IMR-90 (cell line): ENCODE data around the gene RIMS4. TPM values are rescaled to one million over a fixed set of nuclear protein-coding genes. Genes with fewer than 3 reads are reported as not detected.

Experiments
- ATAC-seq: fragments of 200-7000 bp; cut with Tn5 transposase; 2 replicates; pipeline ENCODE4 v1.9.1; 2020; ENCODE audit warnings: low read depth, mild to moderate bottlenecking, moderate library complexity
- BruUV-seq: library from RNA; stranded (reverse); fragments of 400-500 nt; replicated peaks from 2 replicates; lab custom pipeline; 2021; lab: Mats Ljungman, UMichigan
- CTCF ChIA-PET: fragments of 300-600 bp; formaldehyde crosslinking; extraction: SDS; loops from one replicate; lab custom pipeline; 2021; ENCODE audit warnings: antibody characterized with exemption; lab: Yijun Ruan, JAX
- POLR2A ChIA-PET: fragments of 300-600 bp; sonication (Branson Sonifier 250); formaldehyde crosslinking; loops from one replicate; lab custom pipeline; 2022; ENCODE audit warnings: antibody characterized with exemption; ENCODE audit not compliant: unreplicated experiment; lab: Charles Lee
- DNase-seq: peaks from one replicate; pipeline ENCODE4 v3.0.0; 2013
- H2AFZ ChIP-seq: replicated peaks from 2 replicates; pipeline ENCODE3; 2013; ENCODE audit warnings: low read length, mild to moderate bottlenecking; ENCODE audit not compliant: poor library complexity
- H2AK5ac ChIP-seq: 2 replicates; pipeline ENCODE4 v1.6.1; 2013; ENCODE audit warnings: low read depth, low read length, inconsistent platforms
- H2AK9ac ChIP-seq: replicated peaks from 2 replicates; pipeline ENCODE3; 2013; ENCODE audit warnings: mild to moderate bottlenecking, low read depth, low read length, moderate library complexity; ENCODE audit not compliant: poor library complexity
- H2BK120ac ChIP-seq: 2 replicates; pipeline ENCODE4 v1.6.1; 2013; ENCODE audit warnings: low read depth, low read length, inconsistent platforms
- H2BK15ac ChIP-seq: 3 replicates; pipeline ENCODE4 v1.6.1; 2013; ENCODE audit warnings: low read depth, low read length, inconsistent platforms
- H2BK20ac ChIP-seq: 2 replicates; pipeline ENCODE4 v1.6.1; 2013; ENCODE audit warnings: low read depth, mild to moderate bottlenecking, inconsistent platforms, low read length, moderate library complexity
- H2BK5ac ChIP-seq: 2 replicates; pipeline ENCODE4 v1.6.1; 2013; ENCODE audit warnings: mild to moderate bottlenecking, low read depth, low read length, inconsistent platforms; ENCODE audit not compliant: poor library complexity, severe bottlenecking
- H3K14ac ChIP-seq: replicated peaks from 2 replicates; pipeline ENCODE4 v1.6.1; 2013; ENCODE audit warnings: low read depth, low read length, inconsistent platforms
- H3K18ac ChIP-seq: 2 replicates; pipeline ENCODE4 v1.6.1; 2013; ENCODE audit warnings: low read depth, low read length, control low read depth
- H3K23ac ChIP-seq: 2 replicates; pipeline ENCODE4 v1.6.1; 2013; ENCODE audit warnings: low read depth, low read length, inconsistent platforms
- H3K27ac ChIP-seq: 2 replicates; pipeline ENCODE4 v1.5.1; 2013; ENCODE audit warnings: mild to moderate bottlenecking, control low read depth, low read length; ENCODE audit not compliant: insufficient read depth
- H3K27me3 ChIP-seq: 2 replicates; pipeline ENCODE4 v1.6.1; 2013; ENCODE audit warnings: low read length; ENCODE audit not compliant: control insufficient read depth, insufficient read depth
- H3K36me3 ChIP-seq: 2 replicates; pipeline ENCODE4 v1.6.1; 2013; ENCODE audit warnings: low read length, mixed read lengths; ENCODE audit not compliant: control insufficient read depth, insufficient read depth
- H3K4ac ChIP-seq: 2 replicates; pipeline ENCODE4 v1.6.1; 2013; ENCODE audit warnings: low read depth, low read length, inconsistent platforms
- H3K4me1 ChIP-seq: 2 replicates; pipeline ENCODE4 v1.6.1; 2013; ENCODE audit warnings: low read length, mixed read lengths; ENCODE audit not compliant: control insufficient read depth, insufficient read depth
- H3K4me2 ChIP-seq: 2 replicates; pipeline ENCODE4 v1.6.1; 2013; ENCODE audit warnings: low read depth, mild to moderate bottlenecking, control low read depth, low read length, moderate library complexity
- H3K4me3 ChIP-seq: 2 replicates; pipeline ENCODE4 v1.5.1; 2013; ENCODE audit warnings: low read depth, mild to moderate bottlenecking, control low read depth, low read length, moderate library complexity; ENCODE audit not compliant: insufficient read depth
- H3K56ac ChIP-seq: 2 replicates; pipeline ENCODE4 v1.6.1; 2013; ENCODE audit warnings: low read length, inconsistent platforms; ENCODE audit not compliant: insufficient read depth; ENCODE audit errors: extremely low read depth
- H3K79me1 ChIP-seq, 2 experiments: 2 replicates each; pipeline ENCODE4 v1.6.1; 2013; ENCODE audit warnings: low read length in 2 of 2, inconsistent platforms in 1 of 2, low read depth in 1 of 2
- H3K9ac ChIP-seq: 2 replicates; pipeline ENCODE4 v1.6.1; 2013; ENCODE audit warnings: low read depth, low read length, control low read depth
- H3K9me1 ChIP-seq: 2 replicates; pipeline ENCODE4 v1.6.1; 2013; ENCODE audit warnings: low read length, inconsistent platforms; ENCODE audit not compliant: insufficient read depth
- H3K9me3 ChIP-seq: 2 replicates; pipeline ENCODE4 v1.6.1; 2013; ENCODE audit warnings: low read length; ENCODE audit not compliant: control insufficient read depth, insufficient read depth
- H4K20me1 ChIP-seq: 2 replicates; pipeline ENCODE4 v1.6.1; 2013; ENCODE audit warnings: low read length, inconsistent platforms; ENCODE audit not compliant: insufficient read depth
- H4K5ac ChIP-seq: 2 replicates; pipeline ENCODE4 v1.6.1; 2013; ENCODE audit warnings: mild to moderate bottlenecking, low read depth, low read length, control low read depth
- H4K8ac ChIP-seq, 2 experiments: 2 replicates each; pipeline ENCODE4 v1.6.1; 2013; ENCODE audit warnings: low read depth in 2 of 2, low read length in 2 of 2, control low read depth in 1 of 2, inconsistent platforms in 1 of 2
- H4K91ac ChIP-seq: 2 replicates; pipeline ENCODE4 v1.6.1; 2013; ENCODE audit warnings: low read depth, low read length, inconsistent platforms; ENCODE audit not compliant: insufficient read depth
- BHLHE40 ChIP-seq: fragments of 150-350 bp; IDR thresholded peaks from 2 replicates; pipeline ENCODE4 v1.6.1; 2016; ENCODE audit warnings: mild to moderate bottlenecking, low read depth, low read length
- CEBPB ChIP-seq: IDR thresholded peaks from 2 replicates; pipeline ENCODE4 v1.6.1; 2012; ENCODE audit warnings: low read depth, low read length, improper control_type of control experiment
- CHD1 ChIP-seq: IDR thresholded peaks from 2 replicates; pipeline ENCODE4 v1.6.1; 2012; ENCODE audit warnings: low read depth, low read length, improper control_type of control experiment
- CTCF ChIP-seq: conservative IDR thresholded peaks from 2 replicates; pipeline ENCODE4 v1.5.1; 2012; ENCODE audit warnings: mild to moderate bottlenecking, low read depth, low read length, improper control_type of control experiment
- ELK1 ChIP-seq: fragments of 150-350 bp; IDR thresholded peaks from 2 replicates; pipeline ENCODE4 v1.6.1; 2016; ENCODE audit warnings: low read depth, mild to moderate bottlenecking, low read length, moderate library complexity, borderline replicate concordance
- FOS ChIP-seq: fragments of 150-350 bp; IDR thresholded peaks from 2 replicates; pipeline ENCODE4 v1.6.1; 2016; ENCODE audit warnings: low read depth, low read length
- MAFK ChIP-seq: IDR thresholded peaks from 2 replicates; pipeline ENCODE4 v1.6.1; 2012; ENCODE audit warnings: low read depth, low read length, improper control_type of control experiment
- MAZ ChIP-seq: IDR thresholded peaks from 2 replicates; pipeline ENCODE4 v1.6.1; 2012; ENCODE audit warnings: low read depth, mild to moderate bottlenecking, low read length, improper control_type of control experiment, moderate library complexity, borderline replicate concordance
- MXI1 ChIP-seq: IDR thresholded peaks from 2 replicates; pipeline ENCODE4 v1.6.1; 2012; ENCODE audit warnings: low read depth, mild to moderate bottlenecking, low read length, moderate library complexity, borderline replicate concordance
- NFE2L2 ChIP-seq: fragments of 150-350 bp; IDR thresholded peaks from 2 replicates; pipeline ENCODE4 v1.6.1; 2016; ENCODE audit warnings: low read depth, mild to moderate bottlenecking, low read length
- POLR2A ChIP-seq: IDR thresholded peaks from 2 replicates; pipeline ENCODE4 v1.6.1; 2012; ENCODE audit warnings: mild to moderate bottlenecking, low read depth, low read length
- RAD21 ChIP-seq: IDR thresholded peaks from 2 replicates; pipeline ENCODE4 v1.6.1; 2012; ENCODE audit warnings: low read length, improper control_type of control experiment
- RCOR1 ChIP-seq: IDR thresholded peaks from 2 replicates; pipeline ENCODE4 v1.6.1; 2012; ENCODE audit warnings: mild to moderate bottlenecking, low read length, improper control_type of control experiment; ENCODE audit not compliant: insufficient replicate concordance
- RFX5 ChIP-seq: IDR thresholded peaks from 2 replicates; pipeline ENCODE4 v1.8.0; 2012; ENCODE audit warnings: low read depth, mild to moderate bottlenecking, low read length, moderate library complexity
- SMC3 ChIP-seq: fragments of 150-350 bp; IDR thresholded peaks from 2 replicates; pipeline ENCODE4 v1.6.1; 2016; ENCODE audit warnings: low read depth, mild to moderate bottlenecking, antibody characterized with exemption, low read length, moderate library complexity
- WGBS, 2 experiments: methylation state at CpG; one replicate each; pipeline versions ENCODE4 v1.1.5 to v1.1.7; 2013; ENCODE audit warnings: missing lambda C conversion rate in 2 of 2; ENCODE audit not compliant: insufficient read length in 1 of 2; ENCODE audit errors: extremely low coverage in 2 of 2; 5-methylcytosine and 5-hydroxymethylcytosine counted together
- dilution Hi-C: fragments of 300-500 bp; cut with HindIII; formaldehyde crosslinking; loops from one replicate; pipeline ENCODE4 v1.14.3; 2018; ENCODE audit warnings: low sequenced_read_pairs; ENCODE audit not compliant: unreplicated experiment
- in situ Hi-C: fragments of 300-500 bp; cut with MboI; formaldehyde crosslinking; loops from 3 replicates; pipeline ENCODE4 v1.14.3; 2019; ENCODE audit warnings: low sequenced_read_pairs, inconsistent platforms, mixed read lengths
- intact Hi-C: fragments of 100-400 bp; cut with micrococcal nuclease; formaldehyde crosslinking; loops from 2 replicates; pipeline ENCODE4 v1.10.0; 2022
- polyA plus RNA-seq, 3 experiments: library from polyadenylated mRNA; depleted of rRNA; stranded (reverse); fragments of >200 nt; gene quantifications; 2 replicates each; pipeline ENCODE4 v1.2.3, GENCODE V29; 2012; ENCODE audit warnings: low replicate concordance in 1 of 3
- total RNA-seq: library from RNA; depleted of rRNA; stranded (reverse); fragments of >200 nt; gene quantifications from 2 replicates; pipeline ENCODE4 v1.2.3, GENCODE V29; 2012
- TF ChIP-seq, protein P1 (sequence below): fragments of 150-350 bp; IDR thresholded peaks from 2 replicates; pipeline ENCODE4 v1.6.1; 2017; ENCODE audit warnings: mild to moderate bottlenecking, antibody characterized with exemption, low read length, low read depth

The RIMS4 gene
- total and polyA plus RNA-seq, 2 of the 4 experiments (the other 2 are of a cell fraction), result not detected

GRCh38 chr20:44765091-44765490 lies 45.3 kb downstream of the RIMS4 start:
- Histone ChIP-seq H2BK20ac (no peak overlapping the region), H3K36me3 (no peaks in the 10 kb centered on the region), H2AK5ac (no peak overlapping the region), H3K9me3 (no peaks in the 10 kb centered on the region), H3K4me1 (no peaks in the 10 kb centered on the region), H3K4me3 (no peak overlapping the region), H4K20me1 (no peaks in the 10 kb centered on the region), H3K14ac (no peak overlapping the region), H3K56ac (no peak overlapping the region), H3K9me1 (peaks cover 4% of the 10 kb centered on the region; the same call in 1 of the 2 replicates), H3K23ac (no peak overlapping the region), H2BK5ac (no peak overlapping the region), H3K79me1 (no peaks in the 10 kb centered on the region), H4K91ac (no peak overlapping the region), H2BK15ac (no peak overlapping the region), H3K27me3 (peaks cover 32% of the 10 kb centered on the region), H3K27ac (no peak overlapping the region), H3K18ac (no peak overlapping the region), H2AFZ (no peak overlapping the region), H3K4me2 (no peak overlapping the region), H2AK9ac (no peak overlapping the region), H3K4ac (no peak overlapping the region), H2BK120ac (no peak overlapping the region), H4K8ac (no peak overlapping the region), H3K9ac (no peak overlapping the region), H4K5ac (no peak overlapping the region)
- ATAC-seq (no peak), DNase-seq (no peak)
- dilution Hi-C loops (no loop called here), intact Hi-C loops (no loop called here), in situ Hi-C loops (no loop called here)
- POLR2A ChIA-PET, result no interaction called here
- WGBS, 2 experiments, result no CpG with 5 or more reads among the region's 4 CpGs
- CTCF ChIA-PET, result no interaction called here
- TF ChIP-seq POLR2A, result no peak
- no peak for TF ChIP-seq RAD21
- TF ChIP-seq ELK1, result no peak
- TF ChIP-seq MAFK, result no peak
- TF ChIP-seq, protein P1, sequence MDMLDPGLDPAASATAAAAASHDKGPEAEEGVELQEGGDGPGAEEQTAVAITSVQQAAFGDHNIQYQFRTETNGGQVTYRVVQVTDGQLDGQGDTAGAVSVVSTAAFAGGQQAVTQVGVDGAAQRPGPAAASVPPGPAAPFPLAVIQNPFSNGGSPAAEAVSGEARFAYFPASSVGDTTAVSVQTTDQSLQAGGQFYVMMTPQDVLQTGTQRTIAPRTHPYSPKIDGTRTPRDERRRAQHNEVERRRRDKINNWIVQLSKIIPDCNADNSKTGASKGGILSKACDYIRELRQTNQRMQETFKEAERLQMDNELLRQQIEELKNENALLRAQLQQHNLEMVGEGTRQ, result no peak
- no peak for TF ChIP-seq SMC3
- TF ChIP-seq CEBPB, result no peak
- TF ChIP-seq CTCF, result no peak
- no peak for TF ChIP-seq BHLHE40
- no peak for TF ChIP-seq FOS
- no peak for TF ChIP-seq MAZ
- TF ChIP-seq RFX5, result no peak
- no peak for TF ChIP-seq NFE2L2
- no peak for TF ChIP-seq MXI1
- no peak for TF ChIP-seq RCOR1
- TF ChIP-seq CHD1, result no peak
- no TSS peak for BruUV-seq
